Esophagus squamous epithelium (tissue), 4 donors: ENCODE data around the gene TRAP1.

ENCODE experiments used
- CTCF ChIP-seq, 6 experiments: fragments of 450-650 bp in 4 of 6; fragments of 200-600 bp in 2 of 6; sonication (generic) in 2 of 6; IDR thresholded peaks; one replicate each; pipeline ENCODE4 v1.5.1; 2016 to 2019; ENCODE audit warnings: antibody characterized with exemption in 6 of 6, mild to moderate bottlenecking in 4 of 6, moderate library complexity in 4 of 6
- POLR2A ChIP-seq, 4 donors: fragments of 450-650 bp; IDR thresholded peaks; one replicate each; pipeline ENCODE4 v1.6.1; 2017; ENCODE audit warnings: antibody characterized with exemption in 4 of 4, mild to moderate bottlenecking in 4 of 4, moderate library complexity in 3 of 4

- TF ChIP-seq CTCF (IDR thresholded peaks at IDR 0.05) (no peak), POLR2A (IDR thresholded peaks at IDR 0.05) (no peak)
Measured at GRCh38 chr16:3698941-3699340, 18.4 kb downstream of the TRAP1 start.
